Measurements from ENCODE around the gene G3BP2. TPM values are rescaled to one million over a fixed set of nuclear protein-coding genes. Genes with fewer than 3 reads are reported as not detected.

G3BP2 gene
- total and polyA plus RNA-seq, 2 donors (not counting 1 experiment from before 2014, with no cell fraction given), result 33.0 to 154 TPM

- ATAC-seq (ENCODE audit: low read depth) (peak; percentile 97), DNase-seq (peak; percentile 88)
- intact Hi-C loops (cut with micrococcal nuclease), result loop anchor here (1.0 kb wide), 2 partner anchors 25 to 26 kb away; partner anchors contain the start of genes G3BP2 and USO1
- peaks cover 23 to 31% of the 10 kb centered on the region in 2 donors for H3K4me1 ChIP-seq (ENCODE audit: control insufficient read depth in 2 of 2, insufficient read depth in 2 of 2, low read length in 2 of 2)
- Mint-ChIP-seq H3K27me3 (no peaks in the 10 kb centered on the region), H3K4me1 (peaks cover 34% of the 10 kb centered on the region), H3K4me3 (peak overlapping the region; percentile 35), H3K27ac (peak overlapping the region; percentile 83), H3K9me3 (ENCODE audit: insufficient read depth) (no peaks in the 10 kb centered on the region)
- peak overlapping the region; percentile 33 for H3K9ac ChIP-seq (ENCODE audit: low read length)
- H3K9me3 ChIP-seq (ENCODE audit: control extremely low read depth in 1 of 3, control insufficient read depth in 2 of 3, insufficient read depth in 1 of 3, low read length in 2 of 3), result peaks cover 0 to 5% (median 1%) of the 10 kb centered on the region in 3 donors
- TF ChIP-seq EZH2 (IDR thresholded peaks at IDR 0.05; ENCODE audit: borderline replicate concordance, insufficient read depth, low read depth, low read length, poor library complexity, severe bottlenecking) (no peak), CTCF (IDR thresholded peaks at IDR 0.05) (no peak)
- 40% methylated on average over 4 of the region's 6 CpGs for WGBS (ENCODE audit: insufficient coverage)
- CTCF ChIA-PET, result interaction anchor here (0.8 to 2.0 kb wide), 5 partner anchors 11 to 26 kb away, joined by 3 to 7 read pairs (median 4); partner anchors contain the start of gene USO1
- POLR2A ChIA-PET, result interaction anchor here (0.6 to 1.6 kb wide), 3 partner anchors 9 to 26 kb away, joined by 3 to 4 read pairs (median 3); partner anchors contain the start of genes G3BP2 and USO1
- H2AFZ ChIP-seq (ENCODE audit: insufficient read depth, low read depth, low read length, poor library complexity, severe bottlenecking), result peak overlapping the region; percentile 68
- H3K27ac ChIP-seq (ENCODE audit: low read length in 2 of 2), result peak overlapping the region; percentile 95 to 97
- H4K20me1 ChIP-seq (ENCODE audit: control insufficient read depth, insufficient read depth, low read length, poor library complexity, severe bottlenecking), result no peaks in the 10 kb centered on the region
- peak overlapping the region; percentile 72 for H3K4me2 ChIP-seq (replicated peaks; ENCODE audit: low read depth, low read length, poor library complexity, severe bottlenecking)
- peaks cover 0 to 2% of the 10 kb centered on the region in 2 experiments for H3K36me3 ChIP-seq (replicated peaks in 1 of 2; ENCODE audit: control extremely low read depth in 1 of 2, control insufficient read depth in 1 of 2, extremely low read depth in 1 of 2, insufficient read depth in 2 of 2, low read length in 1 of 2)
- no peaks in the 10 kb centered on the region for H3K27me3 ChIP-seq (replicated peaks in 1 of 4; ENCODE audit: control extremely low read depth in 1 of 4, control insufficient read depth in 3 of 4, insufficient read depth in 4 of 4, low read length in 3 of 4)
- peak overlapping the region in 2 of 5 experiments; percentile 22 to 35 for H3K4me3 ChIP-seq (ENCODE audit: control extremely low read depth in 1 of 5, extremely low read depth in 1 of 5, insufficient read depth in 1 of 5, low read depth in 2 of 5, low read length in 4 of 5)
- peaks cover 3% of the 10 kb centered on the region for H3K79me2 ChIP-seq (ENCODE audit: control insufficient read depth, insufficient read depth, low read length)
Observed at GRCh38 chr4:75698162-75698962, 25.2 kb upstream of the G3BP2 start.

DNA sequence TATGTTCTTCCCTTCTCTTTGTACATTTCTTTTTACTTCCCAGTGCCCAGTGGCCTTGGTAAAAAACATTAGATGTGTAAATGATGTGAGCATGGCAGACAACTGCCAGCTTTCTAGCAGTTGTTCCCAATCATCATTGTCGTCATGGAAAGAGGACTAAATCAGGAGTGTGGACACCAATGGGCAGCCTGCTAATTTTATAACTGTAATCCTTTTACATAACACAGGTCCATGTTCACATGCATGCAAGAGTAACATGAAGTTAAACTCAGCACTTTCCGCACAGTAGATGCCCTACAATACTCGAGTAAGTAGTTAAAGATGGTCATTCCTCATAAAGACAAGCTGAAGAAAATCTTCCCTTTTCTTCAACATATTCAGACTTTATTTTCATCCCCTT lies 23.4 kb upstream of the G3BP2 start:
- no peak for ATAC-seq (ENCODE audit: low read depth)
- Histone ChIP-seq H4K20me1 (ENCODE audit: control insufficient read depth, insufficient read depth, low read length, poor library complexity, severe bottlenecking) (no peaks in the 10 kb centered on the region), H3K9me3 (ENCODE audit: control extremely low read depth in 1 of 3, control insufficient read depth in 2 of 3, insufficient read depth in 1 of 3, low read length in 2 of 3) (peaks cover 0 to 5% (median 1%) of the 10 kb centered on the region in 3 donors), H3K4me2 (replicated peaks; ENCODE audit: low read depth, low read length, poor library complexity, severe bottlenecking) (no peak overlapping the region), H2AFZ (ENCODE audit: insufficient read depth, low read depth, low read length, poor library complexity, severe bottlenecking) (no peak overlapping the region), H3K4me3 (ENCODE audit: control extremely low read depth in 1 of 5, extremely low read depth in 1 of 5, insufficient read depth in 1 of 5, low read depth in 2 of 5, low read length in 4 of 5) (no peak overlapping the region), H3K9ac (ENCODE audit: low read length) (peak overlapping the region; percentile 2), H3K27ac (ENCODE audit: low read length in 2 of 2) (peak overlapping the region in 1 of 2 donors; percentile 68), H3K36me3 (replicated peaks in 1 of 2; ENCODE audit: control extremely low read depth in 1 of 2, control insufficient read depth in 1 of 2, extremely low read depth in 1 of 2, insufficient read depth in 2 of 2, low read length in 1 of 2) (no peaks in the 10 kb centered on the region), H3K4me1 (ENCODE audit: control insufficient read depth in 2 of 2, insufficient read depth in 2 of 2, low read length in 2 of 2) (peaks cover 23 to 31% of the 10 kb centered on the region in 2 donors), H3K27me3 (replicated peaks in 1 of 4; ENCODE audit: control extremely low read depth in 1 of 4, control insufficient read depth in 3 of 4, insufficient read depth in 4 of 4, low read length in 3 of 4) (no peaks in the 10 kb centered on the region), H3K79me2 (ENCODE audit: control insufficient read depth, insufficient read depth, low read length) (peaks cover 3% of the 10 kb centered on the region)
- no peak for DNase-seq
- intact Hi-C loops (cut with micrococcal nuclease), result no loop called here
- H3K4me3 Mint-ChIP-seq, result no peak overlapping the region
- ChIA-PET POLR2A (no interaction called here), CTCF (interaction anchor here (1.4 to 2.1 kb wide), 3 partner anchors 9 to 28 kb away, joined by 3 to 5 read pairs (median 3); partner anchors contain the start of gene USO1)
- no peaks in the 10 kb centered on the region for H3K9me3 Mint-ChIP-seq (ENCODE audit: insufficient read depth)
- peaks cover 34% of the 10 kb centered on the region for H3K4me1 Mint-ChIP-seq
- 100% methylated on average over 3 of the region's 3 CpGs for WGBS (ENCODE audit: insufficient coverage)
- peak overlapping the region; percentile 73 for H3K27ac Mint-ChIP-seq
- no peaks in the 10 kb centered on the region for H3K27me3 Mint-ChIP-seq
- TF ChIP-seq CTCF (IDR thresholded peaks at IDR 0.05) (no peak), EZH2 (IDR thresholded peaks at IDR 0.05; ENCODE audit: borderline replicate concordance, insufficient read depth, low read depth, low read length, poor library complexity, severe bottlenecking) (no peak)

Data from B cell (primary cell).